PFSK-1 (cell line): ENCODE measurements around the gene APLP2.

Experiments used
- POLR2AphosphoS5 ChIP-seq: IDR thresholded peaks from 2 replicates; pipeline ENCODE4 v1.6.1; 2012; ENCODE audit warnings: low read depth, mild to moderate bottlenecking, control low read depth, low read length, moderate library complexity
- SIN3A ChIP-seq: IDR thresholded peaks from 2 replicates; pipeline ENCODE4 v1.6.1; 2012; ENCODE audit warnings: mild to moderate bottlenecking, low read length, moderate library complexity, borderline replicate concordance; ENCODE audit not compliant: insufficient read depth
- TF ChIP-seq, protein P1 (sequence below), 2 experiments: IDR thresholded peaks; 2 replicates each; pipeline versions ENCODE4 v1.6.1 to v1.8.0; 2011 to 2012; ENCODE audit warnings: low read depth in 2 of 2, low read length in 2 of 2, control low read depth in 1 of 2, inconsistent platforms in 1 of 2, mild to moderate bottlenecking in 1 of 2, moderate library complexity in 1 of 2; ENCODE audit not compliant: insufficient read depth in 1 of 2

DNA sequence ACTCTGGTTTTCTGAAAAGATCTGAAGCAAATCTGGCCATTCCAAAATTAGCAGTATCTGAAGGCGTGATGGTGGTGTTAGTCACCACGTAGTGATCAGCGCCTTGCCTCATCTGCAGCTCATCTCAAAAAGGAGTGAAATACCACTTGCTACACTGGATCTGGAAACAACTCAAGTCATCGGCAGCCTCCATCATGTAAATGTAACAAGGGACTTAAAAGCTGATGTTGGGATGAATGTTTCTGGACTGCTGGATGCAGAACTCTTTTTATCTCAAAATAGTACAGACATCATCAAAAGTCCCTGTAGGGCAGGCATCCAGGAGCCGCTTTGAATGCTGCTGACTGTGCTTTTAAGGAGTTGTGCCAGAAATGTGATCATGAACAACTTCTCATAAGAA, 14.1 kb upstream of the APLP2 start:
- TF ChIP-seq SIN3A = no peak
- no peak for TF ChIP-seq POLR2AphosphoS5
- TF ChIP-seq, protein P1, sequence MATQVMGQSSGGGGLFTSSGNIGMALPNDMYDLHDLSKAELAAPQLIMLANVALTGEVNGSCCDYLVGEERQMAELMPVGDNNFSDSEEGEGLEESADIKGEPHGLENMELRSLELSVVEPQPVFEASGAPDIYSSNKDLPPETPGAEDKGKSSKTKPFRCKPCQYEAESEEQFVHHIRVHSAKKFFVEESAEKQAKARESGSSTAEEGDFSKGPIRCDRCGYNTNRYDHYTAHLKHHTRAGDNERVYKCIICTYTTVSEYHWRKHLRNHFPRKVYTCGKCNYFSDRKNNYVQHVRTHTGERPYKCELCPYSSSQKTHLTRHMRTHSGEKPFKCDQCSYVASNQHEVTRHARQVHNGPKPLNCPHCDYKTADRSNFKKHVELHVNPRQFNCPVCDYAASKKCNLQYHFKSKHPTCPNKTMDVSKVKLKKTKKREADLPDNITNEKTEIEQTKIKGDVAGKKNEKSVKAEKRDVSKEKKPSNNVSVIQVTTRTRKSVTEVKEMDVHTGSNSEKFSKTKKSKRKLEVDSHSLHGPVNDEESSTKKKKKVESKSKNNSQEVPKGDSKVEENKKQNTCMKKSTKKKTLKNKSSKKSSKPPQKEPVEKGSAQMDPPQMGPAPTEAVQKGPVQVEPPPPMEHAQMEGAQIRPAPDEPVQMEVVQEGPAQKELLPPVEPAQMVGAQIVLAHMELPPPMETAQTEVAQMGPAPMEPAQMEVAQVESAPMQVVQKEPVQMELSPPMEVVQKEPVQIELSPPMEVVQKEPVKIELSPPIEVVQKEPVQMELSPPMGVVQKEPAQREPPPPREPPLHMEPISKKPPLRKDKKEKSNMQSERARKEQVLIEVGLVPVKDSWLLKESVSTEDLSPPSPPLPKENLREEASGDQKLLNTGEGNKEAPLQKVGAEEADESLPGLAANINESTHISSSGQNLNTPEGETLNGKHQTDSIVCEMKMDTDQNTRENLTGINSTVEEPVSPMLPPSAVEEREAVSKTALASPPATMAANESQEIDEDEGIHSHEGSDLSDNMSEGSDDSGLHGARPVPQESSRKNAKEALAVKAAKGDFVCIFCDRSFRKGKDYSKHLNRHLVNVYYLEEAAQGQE (IDR thresholded peaks at IDR 0.05; ENCODE audit: insufficient read depth in 1 of 2, low read depth in 2 of 2, low read length in 2 of 2) = no peak
